ENCODE data around the gene SPOP.

SPOP gene

GRCh38 chr17:49549691-49550678 is 127.9 kb downstream of the SPOP start:
- no peak for DNase-seq (ENCODE audit: low read depth)

- DNase-seq (ENCODE audit: low read depth) = no peak
Measured at GRCh38 chr17:49549311-49549605, 128.6 kb downstream of the SPOP start.
